NCI-H2196 treated with DMSO at 0.1 percent for 48 hours (cell line): ENCODE results near the gene PSMA1.
A peak's percentile ranks its signal among the peaks of the same experiment; 100 is the strongest.
"Not testable (repeated sequence)": the region's sequence is repeated elsewhere in the genome, so short reads cannot be mapped to it uniquely, and the experiment has no call there.

Experiments
- DNase-seq: peaks from one replicate; lab custom pipeline; 2025; ENCODE audit not compliant: unreplicated experiment; lab: John Stamatoyannopoulos, UW

PSMA1 gene

GRCh38 chr11:14535166-14535565, 15.0 kb upstream of the PSMA1 start:
- DNase-seq: not testable (repeated sequence)

- no peak for DNase-seq
These were observed 9.8 kb upstream of the PSMA1 start for GRCh38 chr11:14529951-14530350.

- DNase-seq: no peak
These were observed 9.1 kb upstream of the PSMA1 start for GRCh38 chr11:14529321-14529720.

GRCh38 chr11:14522801-14523200, 2.6 kb upstream of the PSMA1 start:
- DNase-seq: no peak

GRCh38 chr11:14522245-14522644, 2.1 kb upstream of the PSMA1 start:
- DNase-seq: no peak

- no peak for DNase-seq
These were observed 563 bp upstream of the PSMA1 start for GRCh38 chr11:14520747-14521151.

GRCh38 chr11:14519597-14519916, 629 bp downstream of the PSMA1 start:
- DNase-seq: no peak

- DNase-seq: no peak
These were observed 1.4 kb downstream of the PSMA1 start for GRCh38 chr11:14518820-14519219.

GRCh38 chr11:14513800-14514199, 6.4 kb downstream of the PSMA1 start:
- DNase-seq: no peak

GRCh38 chr11:14506532-14506931, 13.7 kb downstream of the PSMA1 start:
- no peak for DNase-seq

GRCh38 chr11:14503023-14503422, 17.2 kb downstream of the PSMA1 start:
- no peak for DNase-seq

- no peak for DNase-seq
These were observed 18.1 kb downstream of the PSMA1 start for GRCh38 chr11:14502039-14502438.

- peak; percentile 52 for DNase-seq
These were observed 20.0 kb downstream of the PSMA1 start for GRCh38 chr11:14500181-14500651.

GRCh38 chr11:14499560-14500180, 20.5 kb downstream of the PSMA1 start, which contains the start of gene COPB1:
TSS of gene COPB1 (minus strand) at chr11:14499811. CDS start at chr11:14498928, 883 bp downstream.
- peak; percentile 88 for DNase-seq

- no peak for DNase-seq
These were observed 21.0 kb downstream of the PSMA1 start for GRCh38 chr11:14499178-14499559.

- no peak for DNase-seq
These were observed 39.5 kb downstream of the PSMA1 start for GRCh38 chr11:14480716-14481115.

GRCh38 chr11:14471127-14471526, 49.1 kb downstream of the PSMA1 start:
- DNase-seq: no peak

- no peak for DNase-seq
These were observed 56.6 kb downstream of the PSMA1 start for GRCh38 chr11:14463623-14464022.

GRCh38 chr11:14460147-14460546, 60.0 kb downstream of the PSMA1 start:
- no peak for DNase-seq

GRCh38 chr11:14458377-14458776, 61.8 kb downstream of the PSMA1 start:
- DNase-seq: no peak

- DNase-seq: no peak
These were observed 64.3 kb downstream of the PSMA1 start for GRCh38 chr11:14455648-14456430.
